GM12891 (cell line): ENCODE data around the gene TPM1.

Experiments
- POLR2A ChIP-seq: IDR thresholded peaks from 2 replicates; pipeline ENCODE4 v1.6.1; 2011; ENCODE audit warnings: low read depth, low read length, control low read depth
- POLR2AphosphoS5 ChIP-seq: IDR thresholded peaks from 2 replicates; pipeline ENCODE4 v1.6.1; 2011; ENCODE audit warnings: low read depth, low read length, control low read depth
- TAF1 ChIP-seq: IDR thresholded peaks from 2 replicates; pipeline ENCODE4 v1.6.1; 2011; ENCODE audit warnings: low read depth, low read length, control low read depth

GRCh38 chr15:63027646-63028045 lies 14.9 kb upstream of the TPM1 start:
- TF ChIP-seq POLR2A (no peak), POLR2AphosphoS5 (no peak), TAF1 (no peak)
